SK-N-SH (cell line): ENCODE measurements around the gene IL11RA. TPM values are rescaled to one million over a fixed set of nuclear protein-coding genes. Genes with fewer than 3 reads are reported as not detected.

ENCODE experiments used
- CTCF ChIA-PET: fragments of 300-600, 350-600 bp; formaldehyde crosslinking; extraction: SDS; loops from one replicate; lab custom pipeline; 2021; lab: Yijun Ruan, JAX
- POLR2A ChIA-PET: fragments of 350-600 bp; sonication (Branson Sonifier 250); formaldehyde crosslinking; extraction: SDS; loops from one replicate; lab custom pipeline; 2020; ENCODE audit warnings: antibody characterized with exemption, inconsistent platforms; lab: Yijun Ruan, JAX
- DNase-seq: peaks from one replicate; pipeline ENCODE4 v3.0.0; 2012
- H2AFZ ChIP-seq: fragments of 200-600 bp; sonication (generic); 2 replicates; pipeline ENCODE4 v1.8.1; 2016; ENCODE audit warnings: antibody characterized with exemption, mild to moderate bottlenecking, low read depth
- H3F3A ChIP-seq: fragments of 200-600 bp; sonication (generic); replicated peaks from 2 replicates; pipeline ENCODE3; 2016; ENCODE audit warnings: antibody characterized with exemption, mild to moderate bottlenecking; ENCODE audit not compliant: insufficient read depth
- H3K27ac ChIP-seq, 2 experiments: fragments of 200-500 bp in 1 of 2; fragments of 200-600 bp in 1 of 2; sonication (Bioruptor generic) in 1 of 2; sonication (generic), shearing (Covaris generic) in 1 of 2; 2 replicates each; pipeline versions ENCODE4 v1.5.1 to v1.6.1; 2014 to 2016; ENCODE audit warnings: low read depth in 2 of 2, inconsistent platforms in 1 of 2, low read length in 1 of 2, mild to moderate bottlenecking in 1 of 2, mixed read lengths in 1 of 2
- H3K27me3 ChIP-seq: fragments of 200-600 bp; sonication (generic), shearing (Covaris generic); 2 replicates; pipeline ENCODE4 v1.6.1; 2016; ENCODE audit warnings: mixed run types; ENCODE audit not compliant: insufficient read depth
- H3K36me3 ChIP-seq, 2 experiments: fragments of 200-500 bp in 1 of 2; fragments of 200-600 bp in 1 of 2; sonication (Bioruptor generic) in 1 of 2; sonication (generic) in 1 of 2; replicated peaks in 1 of 2; 2 replicates each; pipeline versions ENCODE3 to v1.5.1; 2014 to 2016; ENCODE audit warnings: low read length in 1 of 2, mild to moderate bottlenecking in 1 of 2; ENCODE audit not compliant: insufficient read depth in 2 of 2, control insufficient read depth in 1 of 2
- H3K4me1 ChIP-seq, 2 experiments: fragments of 200-500 bp in 1 of 2; fragments of 200-600 bp in 1 of 2; sonication (Bioruptor generic) in 1 of 2; sonication (generic), shearing (Covaris generic) in 1 of 2; 2 replicates each; pipeline versions ENCODE4 v1.5.1 to v1.6.1; 2014 to 2016; ENCODE audit warnings: low read depth in 1 of 2, low read length in 1 of 2, mixed run types in 1 of 2; ENCODE audit not compliant: insufficient read depth in 2 of 2, control insufficient read depth in 1 of 2
- H3K4me2 ChIP-seq: fragments of 200-600 bp; sonication (generic), shearing (Covaris generic); 2 replicates; pipeline ENCODE4 v1.6.1; 2017; ENCODE audit warnings: mixed run types
- H3K4me3 ChIP-seq, 2 experiments: fragments of 200-500 bp in 1 of 2; fragments of 200-600 bp in 1 of 2; sonication (Bioruptor generic) in 1 of 2; sonication (generic), shearing (Covaris generic) in 1 of 2; 2 replicates each; pipeline versions ENCODE4 v1.5.1 to v1.8.1; 2014 to 2016; ENCODE audit warnings: low read depth in 2 of 2, inconsistent platforms in 1 of 2, low read length in 1 of 2, mild to moderate bottlenecking in 1 of 2, mixed read lengths in 1 of 2, moderate library complexity in 1 of 2
- H3K79me2 ChIP-seq: fragments of 200-600 bp; sonication (generic); 2 replicates; pipeline ENCODE4 v1.8.1; 2017; ENCODE audit warnings: mild to moderate bottlenecking; ENCODE audit not compliant: insufficient read depth
- H3K9ac ChIP-seq: fragments of 200-600 bp; sonication (generic); 2 replicates; pipeline ENCODE4 v1.6.1; 2017; ENCODE audit warnings: mixed run types
- H3K9me2 ChIP-seq: fragments of 200-600 bp; sonication (generic); 2 replicates; pipeline ENCODE4 v1.6.1; 2017; ENCODE audit warnings: mixed run types
- H3K9me3 ChIP-seq: fragments of 200-600 bp; sonication (generic); 2 replicates; pipeline ENCODE4 v1.6.1; 2017; ENCODE audit warnings: mixed run types, mild to moderate bottlenecking, moderate library complexity
- H4K20me1 ChIP-seq: fragments of 200-600 bp; sonication (generic); 2 replicates; pipeline ENCODE4 v1.6.1; 2017; ENCODE audit warnings: mild to moderate bottlenecking, mixed run types; ENCODE audit not compliant: insufficient read depth
- CHD2 ChIP-seq: fragments of 150-350 bp; IDR thresholded peaks from 2 replicates; pipeline ENCODE4 v1.6.1; 2018; ENCODE audit warnings: low read length; ENCODE audit not compliant: partially characterized antibody
- ELF1 ChIP-seq: IDR thresholded peaks from 2 replicates; pipeline ENCODE4 v1.4.0; 2012
- EP300 ChIP-seq, 2 experiments: IDR thresholded peaks; 2 replicates each; pipeline versions ENCODE4 v1.4.0 to v1.6.1; 2012; ENCODE audit warnings: borderline replicate concordance in 1 of 2, low read depth in 1 of 2, low read length in 1 of 2
- EZH2phosphoT487 ChIP-seq: fragments of 200-600 bp; sonication (generic); IDR thresholded peaks from 2 replicates; pipeline ENCODE4 v1.6.1; 2017; ENCODE audit warnings: low read depth, mixed run types, mild to moderate bottlenecking, antibody characterized with exemption, moderate library complexity, borderline replicate concordance
- FOSL2 ChIP-seq: IDR thresholded peaks from 2 replicates; pipeline ENCODE4 v1.4.0; 2012; ENCODE audit warnings: low read depth, mild to moderate bottlenecking, moderate library complexity, borderline replicate concordance
- GATA2 ChIP-seq: sonication (generic); formaldehyde crosslinking; IDR thresholded peaks from 2 replicates; pipeline ENCODE4 v1.5.0; 2020; ENCODE audit warnings: mild to moderate bottlenecking, missing genetic modification reagents
- JUND ChIP-seq: IDR thresholded peaks from 2 replicates; pipeline ENCODE4 v1.4.0; 2012
- MXI1 ChIP-seq: IDR thresholded peaks from 2 replicates; pipeline ENCODE4 v1.6.1; 2012; ENCODE audit warnings: mild to moderate bottlenecking, low read depth, low read length, improper control_type of control experiment
- NFIC ChIP-seq: IDR thresholded peaks from 2 replicates; pipeline ENCODE4 v1.4.0; 2012; ENCODE audit warnings: borderline replicate concordance
- NRF1 ChIP-seq: IDR thresholded peaks from 2 replicates; pipeline ENCODE4 v1.6.1; 2012; ENCODE audit warnings: low read depth, mild to moderate bottlenecking, low read length
- RCOR1 ChIP-seq: fragments of 150-350 bp; IDR thresholded peaks from 2 replicates; pipeline ENCODE4 v1.6.1; 2017; ENCODE audit warnings: antibody characterized with exemption, low read length
- REST ChIP-seq: IDR thresholded peaks from 2 replicates; pipeline ENCODE4 v1.6.1; 2012; ENCODE audit warnings: mild to moderate bottlenecking, low read depth, low read length, moderate library complexity
- RFX5 ChIP-seq: IDR thresholded peaks from 2 replicates; pipeline ENCODE4 v1.6.1; 2012; ENCODE audit warnings: mild to moderate bottlenecking, improper control_type of control experiment, low read length
- SMC3 ChIP-seq: IDR thresholded peaks from 2 replicates; pipeline ENCODE4 v1.6.1; 2012; ENCODE audit warnings: low read depth, low read length, improper control_type of control experiment
- TAF1 ChIP-seq: IDR thresholded peaks from 2 replicates; pipeline ENCODE4 v1.6.1; 2012; ENCODE audit warnings: low read depth, mild to moderate bottlenecking, low read length, moderate library complexity, borderline replicate concordance
- TCF12 ChIP-seq: IDR thresholded peaks from 2 replicates; pipeline ENCODE4 v1.4.0; 2012
- USF1 ChIP-seq: IDR thresholded peaks from 2 replicates; pipeline ENCODE4 v1.4.0; 2012; ENCODE audit warnings: low read depth, borderline replicate concordance
- WGBS: methylation state at CpG from one replicate; pipeline ENCODE4 v1.1.6; 2017; ENCODE audit warnings: low lambda C conversion rate; 5-methylcytosine and 5-hydroxymethylcytosine counted together
- polyA plus RNA-seq, 3 experiments: library from polyadenylated mRNA; depleted of rRNA; stranded (reverse); fragments of >200 nt; gene quantifications; 2 replicates each; pipeline ENCODE4 v1.2.3, GENCODE V29; 2012
- TF ChIP-seq, protein P1 (sequence below): IDR thresholded peaks from 2 replicates; pipeline ENCODE4 v1.4.0; 2012; ENCODE audit warnings: low read depth

The IL11RA gene
- polyA plus RNA-seq, 1 of the 3 experiments (the other 2 are of a cell fraction), result 16.5 TPM

DNA sequence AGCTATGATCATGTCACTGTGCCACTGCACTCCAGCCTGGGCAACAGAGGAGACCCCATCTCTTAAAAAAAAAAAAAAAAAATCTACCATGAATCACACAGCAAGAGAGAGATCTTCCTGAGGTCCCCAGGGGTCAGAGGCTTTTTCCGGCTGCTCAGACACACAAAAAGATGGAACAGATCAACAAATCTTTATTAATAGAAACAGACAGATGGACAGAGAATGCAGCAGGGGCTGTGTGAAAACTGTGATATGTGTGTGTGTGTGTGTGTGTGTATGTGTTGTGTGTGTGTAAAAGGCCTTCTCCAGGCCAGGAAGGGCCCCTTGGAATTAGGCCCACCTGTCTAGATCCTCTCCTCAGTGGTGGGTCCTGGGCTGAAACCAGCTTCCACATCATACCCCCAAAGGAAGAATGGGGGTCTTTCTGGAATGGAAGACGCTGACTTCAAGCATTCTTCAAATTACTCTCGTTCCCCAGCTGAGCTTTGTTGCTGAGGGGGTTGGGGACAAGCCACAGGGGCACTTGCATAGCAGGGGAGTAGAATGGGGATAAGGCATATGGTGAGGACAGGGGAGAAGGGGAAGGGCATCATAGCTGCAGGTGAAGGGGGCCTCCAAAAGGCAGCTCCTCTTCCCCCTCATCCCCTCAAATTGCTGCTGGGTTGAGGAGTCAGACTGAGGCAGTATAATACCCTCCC lies 17.3 kb upstream of the IL11RA start:
- 87% methylated on average over 3 of the region's 3 CpGs for WGBS
- no peak overlapping the region for H3K4me2 ChIP-seq
- H3K9me2 ChIP-seq, result no peaks in the 10 kb centered on the region
- CTCF ChIA-PET, result interaction anchor here (0.6 to 12.3 kb wide), 39 partner anchors 10 to 509 kb away, joined by 3 to 256 read pairs (median 4); partner anchors contain the start of genes CCL21, CCL27, CNTFR and DCTN3
- H4K20me1 ChIP-seq, result 0 out of 2 replicates have a peak, but pooled peaks cover 3% of the 10 kb centered on the region
- no peak overlapping the region for H3K9ac ChIP-seq
- no peaks in the 10 kb centered on the region for H3K9me3 ChIP-seq
- H3K4me3 ChIP-seq, result no peak overlapping the region
- POLR2A ChIA-PET, result no interaction called here
- H3K36me3 ChIP-seq, result peaks cover 0 to 5% of the 10 kb centered on the region in 2 experiments
- H3K79me2 ChIP-seq, result peaks cover 22% of the 10 kb centered on the region
- H2AFZ ChIP-seq, result no peak overlapping the region
- DNase-seq, result no peak
- H3K27me3 ChIP-seq, result peaks cover 3% of the 10 kb centered on the region; the same call in 1 of the 2 replicates
- TF ChIP-seq JUND (no peak), RFX5 (no peak), ELF1 (no peak), EZH2phosphoT487 (no peak), GATA2 (CRISPR knock-in tag) (no peak), MXI1 (no peak), SMC3 (no peak), RCOR1 (no peak), NRF1 (no peak), TAF1 (no peak), TCF12 (no peak)
- TF ChIP-seq, protein P1, sequence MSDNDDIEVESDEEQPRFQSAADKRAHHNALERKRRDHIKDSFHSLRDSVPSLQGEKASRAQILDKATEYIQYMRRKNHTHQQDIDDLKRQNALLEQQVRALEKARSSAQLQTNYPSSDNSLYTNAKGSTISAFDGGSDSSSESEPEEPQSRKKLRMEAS, result no peak
- peaks cover 4 to 20% of the 10 kb centered on the region in 2 experiments; a peak in 1 of 4 replicates for H3K4me1 ChIP-seq
- H3K27ac ChIP-seq, result no peak overlapping the region
- no peaks in the 10 kb centered on the region for H3F3A ChIP-seq

DNA sequence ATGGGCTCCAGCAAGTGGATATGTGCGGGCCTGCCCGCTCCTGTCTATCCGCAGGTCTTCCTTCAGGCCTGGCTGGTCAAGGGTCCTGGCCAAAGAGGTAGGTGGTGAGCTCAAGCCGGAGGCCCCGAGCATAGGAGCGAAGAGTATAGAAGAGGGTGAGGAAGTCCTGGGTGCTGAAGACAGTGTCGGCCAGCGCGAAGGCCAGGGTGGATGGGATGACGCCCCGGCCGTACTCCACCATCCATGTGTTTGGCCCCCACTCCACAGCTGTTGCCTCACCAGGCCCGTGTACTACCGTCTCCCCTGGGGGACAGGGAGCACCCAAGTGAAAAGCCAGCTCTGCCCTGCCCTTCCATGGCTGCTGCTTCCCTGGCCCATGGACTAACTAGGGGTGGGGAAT lies 16.4 kb upstream of the IL11RA start:
- CTCF ChIA-PET, result interaction anchor here (1.2 to 12.3 kb wide), 11 partner anchors 11 to 232 kb away, joined by 3 to 256 read pairs (median 26); partner anchors contain the start of genes DCTN3, GALT, IL11RA and RPP25L
- WGBS, result 94% methylated on average over 11 of the region's 14 CpGs
- no peak for TF ChIP-seq USF1
- TF ChIP-seq SMC3, result no peak
- no peak for TF ChIP-seq NFIC
- no peak for TF ChIP-seq FOSL2
- TF ChIP-seq REST, result no peak
- TF ChIP-seq JUND, result no peak
- no peak for TF ChIP-seq CHD2
- TF ChIP-seq EP300 (IDR thresholded peaks at IDR 0.05; ENCODE audit: borderline replicate concordance in 1 of 2, low read depth in 1 of 2, low read length in 1 of 2), result no peak

More for the DNA sequence above, 16.4 kb upstream of the IL11RA start:
- DNase-seq, result no peak
- Histone ChIP-seq H3K27ac (no peak overlapping the region), H3K9ac (no peak overlapping the region), H4K20me1 (0 out of 2 replicates have a peak, but pooled peaks cover 3% of the 10 kb centered on the region), H3K4me3 (no peak overlapping the region), H3K79me2 (peaks cover 22% of the 10 kb centered on the region), H3K9me2 (no peaks in the 10 kb centered on the region), H3F3A (no peaks in the 10 kb centered on the region), H3K4me1 (peaks cover 4 to 20% of the 10 kb centered on the region in 2 experiments; a peak in 1 of 4 replicates), H2AFZ (no peak overlapping the region), H3K9me3 (no peaks in the 10 kb centered on the region), H3K4me2 (no peak overlapping the region; the same call in 1 of the 2 replicates), H3K27me3 (no peaks in the 10 kb centered on the region), H3K36me3 (peaks cover 0 to 5% of the 10 kb centered on the region in 2 experiments)
- POLR2A ChIA-PET, result no interaction called here
